Kidney epithelial cell (primary cell): Measurements from ENCODE around the gene NTHL1. TPM values are rescaled to one million over a fixed set of nuclear protein-coding genes. Genes with fewer than 3 reads are reported as not detected.

Source experiments
- DNase-seq: peaks from one replicate; pipeline ENCODE4 v3.0.0-alpha.2; 2010; ENCODE audit warnings: low read depth
- H3K27me3 ChIP-seq: 2 replicates; pipeline ENCODE4 v1.6.0; 2011; ENCODE audit warnings: low read length; ENCODE audit not compliant: control insufficient read depth, insufficient read depth
- H3K36me3 ChIP-seq: 2 replicates; pipeline ENCODE4 v1.5.1; 2011; ENCODE audit warnings: low read length; ENCODE audit not compliant: control insufficient read depth, insufficient read depth
- H3K4me3 ChIP-seq: 2 replicates; pipeline ENCODE4 v1.5.1; 2011; ENCODE audit warnings: low read depth, mild to moderate bottlenecking, control low read depth, low read length
- CTCF ChIP-seq: IDR thresholded peaks from 2 replicates; pipeline ENCODE4 v1.5.1; 2011; ENCODE audit warnings: mild to moderate bottlenecking, moderate library complexity, low read length, control low read depth, inconsistent platforms; ENCODE audit not compliant: insufficient read depth, poor library complexity, severe bottlenecking
- total RNA-seq: library from RNA; depleted of rRNA; stranded (reverse); fragments of >200 nt; gene quantifications from 2 replicates; pipeline ENCODE4 v1.2.3, GENCODE V29; 2015

Gene NTHL1
- total RNA-seq, 1 donor from 2014 or later: 44.1 TPM

GRCh38 chr16:2092866-2093265 is 45.2 kb upstream of the NTHL1 start:
- no peak for DNase-seq
- Histone ChIP-seq H3K27me3 (no peaks in the 10 kb centered on the region), H3K36me3 (no peaks in the 10 kb centered on the region), H3K4me3 (no peak overlapping the region)
- no peak for TF ChIP-seq CTCF

GRCh38 chr16:2092256-2092620 is 44.6 kb upstream of the NTHL1 start:
- TF ChIP-seq CTCF: no peak
- no peak for DNase-seq
- Histone ChIP-seq H3K36me3 (no peaks in the 10 kb centered on the region), H3K4me3 (no peak overlapping the region), H3K27me3 (no peaks in the 10 kb centered on the region)

- no peak for DNase-seq
- Histone ChIP-seq H3K27me3 (no peaks in the 10 kb centered on the region), H3K4me3 (peak overlapping the region; percentile 24), H3K36me3 (peaks cover 1% of the 10 kb centered on the region)
- no peak for TF ChIP-seq CTCF
Measured at GRCh38 chr16:2091547-2092255, 44.1 kb upstream of the NTHL1 start.

- no peak for DNase-seq
- TF ChIP-seq CTCF: peak; percentile 52
- Histone ChIP-seq H3K36me3 (peaks cover 1% of the 10 kb centered on the region), H3K4me3 (peak overlapping the region; percentile 28), H3K27me3 (no peaks in the 10 kb centered on the region)
Measured at GRCh38 chr16:2090777-2091546, 43.3 kb upstream of the NTHL1 start.

GRCh38 chr16:2090481-2090776 is 42.8 kb upstream of the NTHL1 start:
- H3K36me3 ChIP-seq: peaks cover 1% of the 10 kb centered on the region
- no peak for TF ChIP-seq CTCF
- no peak for DNase-seq
- no peak overlapping the region for H3K4me3 ChIP-seq
- H3K27me3 ChIP-seq: no peaks in the 10 kb centered on the region
